ENCODE data around the gene NUP153.

NUP153 gene

GRCh38 chr6:17656644-17657043 lies 50.1 kb downstream of the NUP153 start:
- FAIRE-seq: no peak

- no peak for FAIRE-seq
Measured at GRCh38 chr6:17656092-17656491, 50.6 kb downstream of the NUP153 start.

GRCh38 chr6:17653198-17653882 lies 53.4 kb downstream of the NUP153 start:
- FAIRE-seq: no peak

- FAIRE-seq: no peak
Measured at GRCh38 chr6:17650656-17651309, 55.9 kb downstream of the NUP153 start.

- no peak for FAIRE-seq
Measured at GRCh38 chr6:17648745-17649144, 58.0 kb downstream of the NUP153 start.

GRCh38 chr6:17640477-17640917 lies 66.2 kb downstream of the NUP153 start:
- no peak for FAIRE-seq

- no peak for FAIRE-seq
Measured at GRCh38 chr6:17638212-17638715, 68.5 kb downstream of the NUP153 start.

GRCh38 chr6:17635568-17635967 lies 71.2 kb downstream of the NUP153 start:
- no peak for FAIRE-seq

GRCh38 chr6:17633465-17634188 lies 73.1 kb downstream of the NUP153 start:
- no peak for FAIRE-seq

GRCh38 chr6:17632934-17633333 lies 73.8 kb downstream of the NUP153 start:
- FAIRE-seq: no peak

GRCh38 chr6:17630511-17631073 lies 76.1 kb downstream of the NUP153 start:
- no peak for FAIRE-seq

- no peak for FAIRE-seq
Measured at GRCh38 chr6:17629824-17630510, 76.8 kb downstream of the NUP153 start.

GRCh38 chr6:17628873-17629272 lies 77.9 kb downstream of the NUP153 start:
- no peak for FAIRE-seq

- no peak for FAIRE-seq
Measured at GRCh38 chr6:17624396-17624795, 82.3 kb downstream of the NUP153 start.

GRCh38 chr6:17622144-17622543 lies 84.6 kb downstream of the NUP153 start:
- FAIRE-seq: no peak

- no peak for FAIRE-seq
Measured at GRCh38 chr6:17621003-17621402, 85.7 kb downstream of the NUP153 start.

- no peak for FAIRE-seq
Measured at GRCh38 chr6:17615794-17616193, 90.9 kb downstream of the NUP153 start.

GRCh38 chr6:17612048-17612447 lies 94.7 kb downstream of the NUP153 start:
- no peak for FAIRE-seq

- no peak for FAIRE-seq
Measured at GRCh38 chr6:17610835-17611234, 95.9 kb downstream of the NUP153 start.

- no peak for FAIRE-seq
Measured at GRCh38 chr6:17606606-17607005, 100.1 kb downstream of the NUP153 start.

- no peak for FAIRE-seq
Measured at GRCh38 chr6:17602888-17603287, 103.8 kb downstream of the NUP153 start.

- no peak for FAIRE-seq
Measured at GRCh38 chr6:17601386-17601703, 105.4 kb downstream of the NUP153 start.

Data from colon (tissue), 2 donors.